Activated CD4-positive, alpha-beta memory T cell treated with anti-CD3 and anti-CD28 coated beads for 36 hours (primary cell): ENCODE data around the gene PSMB2. TPM values are rescaled to one million over a fixed set of nuclear protein-coding genes. Genes with fewer than 3 reads are reported as not detected.

Experiments
- CTCF ChIA-PET: fragments of 350-600 bp; sonication (Branson Sonifier 250); formaldehyde crosslinking; loops from one replicate; lab custom pipeline; 2021; ENCODE audit warnings: antibody characterized with exemption, inconsistent platforms; lab: Charles Lee
- POLR2A ChIA-PET: fragments of 350-600 bp; sonication (Branson Sonifier 250); formaldehyde crosslinking; loops from one replicate; lab custom pipeline; 2021; ENCODE audit warnings: antibody characterized with exemption; lab: Charles Lee
- DNase-seq: peaks from one replicate; pipeline ENCODE4 v3.0.0-alpha.2; 2020
- H3K27ac Mint-ChIP-seq: one replicate; pipeline ENCODE4 v1.8.0; 2021; ENCODE audit warnings: mixed read lengths
- H3K27me3 Mint-ChIP-seq: one replicate; pipeline ENCODE4 v1.8.0; 2021; ENCODE audit warnings: mixed read lengths
- H3K36me3 Mint-ChIP-seq: one replicate; pipeline ENCODE4 v1.8.0; 2021; ENCODE audit warnings: mixed read lengths
- H3K4me1 Mint-ChIP-seq: one replicate; pipeline ENCODE4 v1.8.0; 2021; ENCODE audit warnings: low read depth, mixed read lengths
- H3K4me3 Mint-ChIP-seq: one replicate; pipeline ENCODE4 v1.8.0; 2021; ENCODE audit warnings: mild to moderate bottlenecking, mixed read lengths
- H3K9me3 Mint-ChIP-seq: one replicate; pipeline ENCODE4 v1.8.0; 2021; ENCODE audit warnings: mixed read lengths
- intact Hi-C: fragments of 100-400 bp; cut with micrococcal nuclease; formaldehyde crosslinking; loops from one replicate; pipeline ENCODE4 v1.15.1; 2023
- total RNA-seq, 2 experiments: library from RNA; stranded (reverse); gene quantifications; one replicate each; pipeline ENCODE4 v1.2.3, GENCODE V29; 2021

PSMB2 gene
- total RNA-seq, 2 experiments from 2014 or later: 88.1 to 91.5 TPM

DNA sequence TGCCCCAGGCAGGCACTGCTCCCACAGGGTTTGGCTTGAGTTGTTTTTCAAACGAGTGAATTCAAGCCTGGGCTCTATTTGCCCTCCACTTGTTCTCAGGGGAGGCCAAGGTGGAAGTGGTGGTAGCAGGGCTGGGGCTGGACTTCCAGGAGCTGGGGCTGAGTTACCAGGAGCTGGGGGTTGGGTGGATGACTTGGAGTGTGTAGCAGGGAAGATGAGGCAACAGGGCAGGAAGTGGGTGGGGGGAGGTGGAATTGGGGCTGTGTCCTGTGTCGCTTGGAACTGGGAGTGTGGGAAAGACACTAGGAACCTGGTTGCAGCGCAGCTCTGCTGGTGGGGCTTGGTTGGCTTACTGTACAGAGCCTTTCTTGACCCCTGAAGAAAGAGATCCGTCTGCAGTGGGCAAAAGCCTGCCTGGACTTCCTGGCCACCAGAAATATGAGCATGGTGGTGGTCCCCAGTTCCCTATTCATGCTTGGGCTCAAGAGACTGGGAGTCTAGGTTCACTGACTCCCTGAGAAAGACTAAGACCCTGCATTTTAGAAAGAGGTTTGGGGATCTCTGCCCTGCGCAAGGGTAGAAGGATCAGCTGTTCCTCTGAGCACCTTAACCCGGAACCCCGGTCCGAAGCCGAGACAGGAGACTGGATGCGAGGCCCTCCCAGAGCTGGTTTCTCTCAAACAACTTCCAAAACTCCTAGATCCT is 65.1 kb downstream of the PSMB2 start:
- Mint-ChIP-seq H3K4me3 (peak overlapping the region; percentile 45), H3K4me1 (peaks cover 22% of the 10 kb centered on the region), H3K27me3 (peaks cover 5% of the 10 kb centered on the region), H3K27ac (no peak overlapping the region), H3K9me3 (no peaks in the 10 kb centered on the region), H3K36me3 (no peaks in the 10 kb centered on the region)
- POLR2A ChIA-PET: no interaction called here
- CTCF ChIA-PET: no interaction called here
- DNase-seq: no peak
- intact Hi-C loops: no loop called here

GRCh38 chr1:35575416-35575958 is 65.8 kb downstream of the PSMB2 start:
- no peak for DNase-seq
- POLR2A ChIA-PET: no interaction called here
- Mint-ChIP-seq H3K4me1 (peaks cover 22% of the 10 kb centered on the region), H3K4me3 (no peak overlapping the region), H3K9me3 (no peaks in the 10 kb centered on the region), H3K36me3 (no peaks in the 10 kb centered on the region), H3K27me3 (peaks cover 5% of the 10 kb centered on the region), H3K27ac (no peak overlapping the region)
- CTCF ChIA-PET: no interaction called here
- intact Hi-C loops: no loop called here

GRCh38 chr1:35574655-35575415 is 66.5 kb downstream of the PSMB2 start:
- ChIA-PET CTCF (no interaction called here), POLR2A (no interaction called here)
- no peaks in the 10 kb centered on the region for H3K9me3 Mint-ChIP-seq
- no peak overlapping the region for H3K4me3 Mint-ChIP-seq
- no peak for DNase-seq
- no peaks in the 10 kb centered on the region for H3K36me3 Mint-ChIP-seq
- peaks cover 22% of the 10 kb centered on the region for H3K4me1 Mint-ChIP-seq
- H3K27ac Mint-ChIP-seq: no peak overlapping the region
- peaks cover 5% of the 10 kb centered on the region for H3K27me3 Mint-ChIP-seq
- intact Hi-C loops: no loop called here

GRCh38 chr1:35574125-35574654 is 67.1 kb downstream of the PSMB2 start:
- Mint-ChIP-seq H3K9me3 (no peaks in the 10 kb centered on the region), H3K27ac (no peak overlapping the region), H3K27me3 (peaks cover 5% of the 10 kb centered on the region), H3K4me1 (peaks cover 22% of the 10 kb centered on the region), H3K36me3 (no peaks in the 10 kb centered on the region), H3K4me3 (no peak overlapping the region)
- CTCF ChIA-PET: interaction anchor here (4.2 kb wide), 1 partner anchor 152 kb away, joined by 46 read pairs; no protein-coding TSS in a partner anchor
- intact Hi-C loops: no loop called here
- no peak for DNase-seq
- POLR2A ChIA-PET: no interaction called here

DNA sequence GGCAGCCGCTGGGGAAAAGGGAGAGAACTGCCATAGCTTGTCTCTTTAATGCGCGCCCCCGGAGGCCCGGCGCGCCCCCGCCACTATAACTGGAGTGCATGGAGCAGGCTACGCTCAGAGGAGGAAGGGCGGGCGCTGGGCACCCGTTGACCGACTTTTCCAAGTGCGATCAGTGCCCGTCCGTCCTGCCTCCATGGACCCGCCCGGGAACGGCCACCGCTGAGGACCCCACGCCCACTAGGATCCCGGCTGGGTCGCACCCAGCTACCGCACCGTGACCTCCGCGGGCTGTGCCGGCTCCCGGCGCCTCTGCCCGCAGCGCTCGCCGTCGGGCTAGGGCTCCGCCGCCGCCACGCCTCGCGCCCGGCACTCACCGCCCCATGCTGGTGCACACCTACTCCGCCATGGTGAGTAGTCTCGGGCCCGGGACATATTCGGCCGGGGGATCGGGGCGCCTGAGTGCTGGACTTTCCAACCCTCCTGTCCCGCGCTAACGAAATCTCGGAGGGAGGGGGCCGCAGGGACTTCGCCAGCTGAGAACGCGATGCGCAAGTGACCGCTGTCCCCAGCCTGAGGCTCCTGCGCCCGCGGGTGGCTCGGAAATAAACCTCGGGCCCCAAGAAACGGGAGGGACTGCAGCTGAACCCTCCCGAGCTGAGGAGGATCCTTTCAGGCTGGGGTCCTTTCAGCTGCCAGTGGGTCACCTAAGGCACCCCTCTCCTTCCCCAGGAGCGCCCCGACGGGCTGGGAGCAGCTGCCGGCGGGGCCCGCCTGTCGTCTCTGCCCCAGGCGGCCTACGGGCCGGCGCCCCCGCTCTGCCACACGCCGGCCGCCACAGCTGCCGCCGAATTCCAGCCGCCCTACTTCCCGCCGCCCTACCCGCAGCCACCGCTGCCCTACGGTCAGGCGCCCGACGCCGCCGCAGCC is 67.9 kb downstream of the PSMB2 start, which contains the start of gene TFAP2E:
Gene TFAP2E (plus strand): TSS at position 117 of the 927 bp plus-strand sequence. CDS start 264 bp downstream, at position 381.
- Mint-ChIP-seq H3K9me3 (no peaks in the 10 kb centered on the region), H3K27ac (no peak within 1 kb of the TSS), H3K4me3 (no peak within 1 kb of the TSS), H3K36me3 (no peaks in the 10 kb centered on the region), H3K27me3 (peaks cover 5% of the 10 kb centered on the region), H3K4me1 (peaks cover 22% of the 10 kb centered on the region)
- no peak for DNase-seq
- ChIA-PET POLR2A (interaction anchor here (0.6 to 0.7 kb wide), 2 partner anchors 11 to 142 kb away, joined by 3 read pairs; no protein-coding TSS in a partner anchor), CTCF (interaction anchor here (0.6 to 4.2 kb wide), 7 partner anchors 10 to 199 kb away, joined by 3 to 46 read pairs (median 5); no protein-coding TSS in a partner anchor)
- intact Hi-C loops: no loop called here

DNA sequence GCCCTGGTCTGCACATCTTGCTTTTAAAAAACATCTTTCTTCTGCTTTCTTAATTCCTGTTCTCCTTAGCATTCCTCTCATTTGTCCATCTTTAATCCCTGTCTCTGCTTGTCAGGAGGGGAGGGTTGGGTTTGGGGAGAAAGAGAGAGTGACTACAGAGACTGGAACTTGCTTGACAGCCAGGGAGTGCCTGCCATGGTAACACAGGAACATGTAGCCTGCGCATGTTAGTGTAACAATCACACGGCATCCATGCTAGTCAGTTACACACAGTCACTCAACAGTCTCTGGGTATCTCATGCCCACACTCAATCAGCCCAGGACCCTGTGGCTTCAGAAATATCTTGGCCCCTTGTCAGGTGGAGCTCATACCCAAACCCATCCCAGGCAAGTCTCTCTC is 69.0 kb downstream of the PSMB2 start:
- peaks cover 10% of the 10 kb centered on the region for H3K4me1 Mint-ChIP-seq
- ChIA-PET CTCF (interaction anchor here (0.8 to 4.2 kb wide), 7 partner anchors 65 to 204 kb away, joined by 3 to 46 read pairs (median 7); no protein-coding TSS in a partner anchor), POLR2A (no interaction called here)
- intact Hi-C loops: no loop called here
- peaks cover 5% of the 10 kb centered on the region for H3K27me3 Mint-ChIP-seq
- no peaks in the 10 kb centered on the region for H3K36me3 Mint-ChIP-seq
- H3K27ac Mint-ChIP-seq: no peak overlapping the region
- no peak overlapping the region for H3K4me3 Mint-ChIP-seq
- H3K9me3 Mint-ChIP-seq: no peaks in the 10 kb centered on the region
- DNase-seq: no peak

GRCh38 chr1:35571263-35571662 is 70.1 kb downstream of the PSMB2 start:
- no peak for DNase-seq
- POLR2A ChIA-PET: interaction anchor here (0.6 to 1.1 kb wide), 2 partner anchors 15 to 177 kb away, joined by 3 to 4 read pairs; no protein-coding TSS in a partner anchor
- H3K4me3 Mint-ChIP-seq: no peak overlapping the region

DNA sequence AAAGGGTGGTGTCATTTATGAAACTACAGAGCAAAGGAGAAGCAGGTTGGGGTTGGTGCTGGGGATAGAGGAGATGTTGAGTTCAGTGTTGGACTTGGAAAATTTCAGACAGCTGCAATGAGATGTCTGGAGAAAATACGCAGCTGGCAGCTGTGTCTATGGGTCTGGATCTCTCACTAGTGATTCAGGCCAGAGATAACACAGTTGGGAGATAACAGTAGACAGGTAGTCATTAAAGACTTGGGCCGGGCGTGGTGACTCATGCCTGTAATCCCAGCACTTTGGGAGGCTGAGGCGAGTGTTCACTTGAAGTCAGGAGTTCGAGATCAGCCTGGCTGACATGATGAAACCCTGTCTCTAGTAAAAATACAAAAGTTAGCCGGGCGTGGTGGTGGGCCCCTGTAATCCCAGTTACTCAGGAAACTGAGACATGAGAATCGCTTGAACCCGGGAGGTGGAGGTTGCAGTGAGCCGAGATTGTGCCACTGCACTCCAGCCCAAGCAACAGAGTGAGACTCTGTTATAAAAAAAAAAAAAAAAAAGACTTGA is 70.7 kb downstream of the PSMB2 start:
- Mint-ChIP-seq H3K27me3 (peaks cover 2% of the 10 kb centered on the region), H3K4me1 (peaks cover 1% of the 10 kb centered on the region), H3K36me3 (no peaks in the 10 kb centered on the region), H3K4me3 (no peak overlapping the region), H3K9me3 (no peaks in the 10 kb centered on the region), H3K27ac (no peak overlapping the region)
- intact Hi-C loops: no loop called here
- CTCF ChIA-PET: interaction anchor here (0.6 to 4.2 kb wide), 10 partner anchors 35 to 205 kb away, joined by 3 to 46 read pairs (median 7); partner anchors contain the start of gene CLSPN
- POLR2A ChIA-PET: interaction anchor here (0.6 to 1.1 kb wide), 2 partner anchors 15 to 176 kb away, joined by 3 to 4 read pairs; no protein-coding TSS in a partner anchor
- DNase-seq: no peak

More at GRCh38 chr1:35571263-35571662, 70.1 kb downstream of the PSMB2 start:
- peaks cover 2% of the 10 kb centered on the region for H3K27me3 Mint-ChIP-seq
- H3K27ac Mint-ChIP-seq: no peak overlapping the region
- intact Hi-C loops: no loop called here
- no peaks in the 10 kb centered on the region for H3K36me3 Mint-ChIP-seq
- peaks cover 5% of the 10 kb centered on the region for H3K4me1 Mint-ChIP-seq
- CTCF ChIA-PET: interaction anchor here (0.6 to 4.2 kb wide), 12 partner anchors 35 to 205 kb away, joined by 3 to 46 read pairs (median 7); partner anchors contain the start of gene CLSPN
- no peaks in the 10 kb centered on the region for H3K9me3 Mint-ChIP-seq

DNA sequence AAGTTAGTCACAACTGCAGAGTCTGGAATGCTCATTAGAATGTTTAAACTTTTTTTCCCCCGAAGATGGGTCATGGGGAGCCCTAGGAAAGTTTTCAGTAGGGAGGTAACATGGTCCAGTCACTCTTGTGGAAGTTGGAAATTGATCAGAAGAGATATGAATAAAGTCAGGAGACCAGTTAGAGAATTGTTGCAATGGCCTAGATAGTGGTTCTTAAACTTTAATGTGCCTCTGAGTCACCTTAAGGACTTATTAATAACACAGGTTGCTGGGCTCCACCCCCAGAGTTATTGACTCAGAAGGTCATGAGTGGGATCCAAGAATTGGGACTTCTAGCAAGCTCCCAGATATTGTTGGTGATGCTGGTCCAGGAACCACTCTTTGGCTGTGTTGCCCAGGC is 71.4 kb downstream of the PSMB2 start:
- Mint-ChIP-seq H3K4me1 (peaks cover 1% of the 10 kb centered on the region), H3K9me3 (no peaks in the 10 kb centered on the region), H3K4me3 (no peak overlapping the region), H3K36me3 (no peaks in the 10 kb centered on the region), H3K27ac (no peak overlapping the region), H3K27me3 (no peaks in the 10 kb centered on the region)
- intact Hi-C loops: loop anchor here (1.0 kb wide), 3 partner anchors 145 to 204 kb away; no protein-coding TSS in a partner anchor
- POLR2A ChIA-PET: no interaction called here
- DNase-seq: no peak
- CTCF ChIA-PET: interaction anchor here (1.2 to 4.2 kb wide), 7 partner anchors 59 to 206 kb away, joined by 3 to 46 read pairs (median 7); partner anchors contain the start of gene CLSPN

DNA sequence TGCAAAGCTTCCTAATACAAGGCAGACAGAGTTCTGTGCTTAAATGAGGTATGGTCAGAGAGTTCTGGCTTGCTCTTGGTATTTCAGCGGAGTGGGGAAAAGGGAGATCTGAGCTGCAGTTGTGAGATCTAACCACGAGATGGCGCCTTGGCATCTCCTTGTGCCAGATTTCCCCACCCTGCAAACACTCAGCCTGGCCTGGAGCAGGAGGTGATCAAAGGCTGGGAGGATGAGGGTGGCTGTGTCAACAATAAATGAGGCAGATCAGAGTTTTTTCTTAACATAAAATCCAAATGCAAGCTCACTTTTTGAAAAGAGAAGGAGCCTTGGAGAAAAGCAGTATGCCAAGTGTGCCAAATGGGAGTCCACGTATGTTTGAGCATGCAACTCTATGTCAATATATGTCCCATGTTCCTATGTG is 72.3 kb downstream of the PSMB2 start:
- ChIA-PET POLR2A (interaction anchor here (0.8 to 1.7 kb wide), 2 partner anchors 12 to 201 kb away, joined by 3 to 4 read pairs; partner anchors contain the start of genes CLSPN and KIAA0319L), CTCF (interaction anchor here (0.7 to 6.0 kb wide), 32 partner anchors 9 to 593 kb away, joined by 3 to 245 read pairs (median 4); partner anchors contain the start of gene CLSPN)
- Mint-ChIP-seq H3K36me3 (peaks cover 6% of the 10 kb centered on the region), H3K4me3 (no peak overlapping the region), H3K27me3 (no peaks in the 10 kb centered on the region), H3K9me3 (no peaks in the 10 kb centered on the region), H3K4me1 (peaks cover 5% of the 10 kb centered on the region), H3K27ac (no peak overlapping the region)
- intact Hi-C loops: loop anchor here (1.0 kb wide), 3 partner anchors 146 to 205 kb away; no protein-coding TSS in a partner anchor
- peak; percentile 79 for DNase-seq
